GM21390 (cell line): Measurements from ENCODE around the gene GCNT2.
"Not testable (repeated sequence)": the region's sequence is repeated elsewhere in the genome, so short reads cannot be mapped to it uniquely, and the experiment has no call there.

Experiments used
- ATAC-seq: cut with Tn5 transposase; IDR thresholded peaks from one replicate; pipeline ENCODE4 v1.9.1; 2021; ENCODE audit not compliant: unreplicated experiment

GCNT2 gene

GRCh38 chr6:10521104-10521808 lies at the start of gene GCNT2:
Gene GCNT2, plus strand, starts transcription at chr6:10521351. Its CDS starts 7,561 bp downstream, at chr6:10528912.
- ATAC-seq: peak; percentile 46

- no peak for ATAC-seq
Observed at GRCh38 chr6:10472634-10473033, 48.5 kb upstream of the GCNT2 start.

GRCh38 chr6:10478187-10479040 lies 42.7 kb upstream of the GCNT2 start:
- ATAC-seq: peak; percentile 61

- ATAC-seq: no peak
Observed at GRCh38 chr6:10479939-10480700, 41.0 kb upstream of the GCNT2 start.

- ATAC-seq: no peak
Observed at GRCh38 chr6:10481101-10481500, 40.0 kb upstream of the GCNT2 start.

GRCh38 chr6:10482636-10483257 lies 38.4 kb upstream of the GCNT2 start:
- ATAC-seq: no peak

- ATAC-seq: no peak
Observed at GRCh38 chr6:10484912-10485311, 36.2 kb upstream of the GCNT2 start.

- ATAC-seq: no peak
Observed at GRCh38 chr6:10485406-10485805, 35.7 kb upstream of the GCNT2 start.

- no peak for ATAC-seq
Observed at GRCh38 chr6:10486215-10486614, 34.9 kb upstream of the GCNT2 start.

GRCh38 chr6:10486944-10487588 lies 34.1 kb upstream of the GCNT2 start:
- ATAC-seq: not testable (repeated sequence)

GRCh38 chr6:10487668-10488327 lies 33.4 kb upstream of the GCNT2 start:
- no peak for ATAC-seq

- no peak for ATAC-seq
Observed at GRCh38 chr6:10491463-10491862, 29.7 kb upstream of the GCNT2 start.

- not testable (repeated sequence) for ATAC-seq
Observed at GRCh38 chr6:10491905-10492304, 29.2 kb upstream of the GCNT2 start.

- ATAC-seq: no peak
Observed at GRCh38 chr6:10495029-10495428, 26.1 kb upstream of the GCNT2 start.

GRCh38 chr6:10505529-10505928 lies 15.6 kb upstream of the GCNT2 start:
- ATAC-seq: no peak

GRCh38 chr6:10507298-10507697 lies 13.9 kb upstream of the GCNT2 start:
- no peak for ATAC-seq

GRCh38 chr6:10507715-10508114 lies 13.4 kb upstream of the GCNT2 start:
- no peak for ATAC-seq

GRCh38 chr6:10510592-10511367 lies 10.4 kb upstream of the GCNT2 start:
- peak; percentile 96 for ATAC-seq

- ATAC-seq: no peak
Observed at GRCh38 chr6:10511477-10511876, 9.7 kb upstream of the GCNT2 start.
